H1 (cell line): ENCODE data around the gene F10.

Source experiments
- ASH2L ChIP-seq: fragments of 200-600, 300-600 bp; sonication (generic); IDR thresholded peaks from one replicate; pipeline ENCODE4 v1.7.1; 2017; ENCODE audit warnings: low read length
- EP300 ChIP-seq, 2 experiments: IDR thresholded peaks; 1 replicate in 1 of 2; 2 replicates in 1 of 2; pipeline ENCODE4 v1.6.1; 2011 to 2012; ENCODE audit warnings: low read depth in 2 of 2, low read length in 2 of 2, mild to moderate bottlenecking in 2 of 2, borderline replicate concordance in 1 of 2, inconsistent platforms in 1 of 2, moderate library complexity in 1 of 2
- RFX5 ChIP-seq: IDR thresholded peaks from 2 replicates; pipeline ENCODE4 v1.6.1; 2011; ENCODE audit warnings: low read depth, low read length, improper control_type of control experiment, borderline replicate concordance

DNA sequence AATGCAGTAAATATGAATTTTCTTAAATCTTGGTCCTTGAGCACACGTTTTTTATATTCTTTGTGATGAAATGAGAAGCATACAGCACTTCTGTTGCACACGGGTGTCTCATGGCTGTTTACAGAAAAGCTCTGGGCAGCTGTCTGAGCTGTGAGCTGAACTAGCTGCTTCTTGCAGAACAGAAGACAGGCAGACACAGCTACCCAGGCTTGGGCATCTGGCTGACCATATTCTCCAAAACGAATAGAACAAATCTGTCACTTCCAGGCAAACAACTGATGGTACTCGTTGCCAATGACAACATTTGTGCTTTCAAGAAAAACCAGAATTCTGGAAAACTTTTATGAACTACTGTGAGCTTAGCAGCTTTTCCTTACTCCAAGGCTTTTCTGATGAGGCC is 69.7 kb downstream of the F10 start:
- TF ChIP-seq RFX5 (no peak), EP300 (IDR thresholded peaks at IDR 0.05; ENCODE audit: borderline replicate concordance in 1 of 2, low read depth in 2 of 2, low read length in 2 of 2) (no peak), ASH2L (no peak)
